Prostate gland (tissue), 2 donors: ENCODE data around the gene CPXM2.

Source experiments
- POLR2A ChIP-seq: fragments of 450-650 bp; IDR thresholded peaks from one replicate; pipeline ENCODE4 v1.6.1; 2016; ENCODE audit warnings: antibody characterized with exemption, mild to moderate bottlenecking
- TF ChIP-seq, protein P1 (sequence below), 4 experiments: fragments of 200-600 bp in 2 of 4; fragments of 450-650 bp in 2 of 4; sonication (generic) in 2 of 4; IDR thresholded peaks; 1 replicate in 3 of 4; 2 replicates in 1 of 4; pipeline ENCODE4 v1.5.1; 2016 to 2019; ENCODE audit warnings: antibody characterized with exemption in 4 of 4, mild to moderate bottlenecking in 2 of 4, moderate library complexity in 2 of 4

DNA sequence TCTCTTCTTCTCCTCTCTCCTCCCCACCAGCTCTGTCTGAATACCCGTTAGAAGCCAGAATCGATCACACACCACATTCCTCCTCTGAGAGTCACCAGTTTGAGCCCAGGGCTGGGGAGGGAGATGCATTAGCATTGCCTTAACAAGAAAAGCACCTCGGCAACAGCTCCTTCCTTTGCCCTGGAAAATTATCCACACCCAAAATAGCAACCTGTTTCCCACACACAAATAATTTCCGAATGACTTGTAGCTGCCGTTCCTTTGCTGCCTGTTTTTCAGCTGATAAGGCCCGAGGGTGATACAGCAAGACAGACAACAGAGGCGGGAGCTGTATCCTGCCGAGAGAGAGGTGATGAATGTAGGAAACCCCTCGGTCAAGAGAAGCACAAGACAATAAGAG is 91.3 kb downstream of the CPXM2 start:
- TF ChIP-seq, protein P1, sequence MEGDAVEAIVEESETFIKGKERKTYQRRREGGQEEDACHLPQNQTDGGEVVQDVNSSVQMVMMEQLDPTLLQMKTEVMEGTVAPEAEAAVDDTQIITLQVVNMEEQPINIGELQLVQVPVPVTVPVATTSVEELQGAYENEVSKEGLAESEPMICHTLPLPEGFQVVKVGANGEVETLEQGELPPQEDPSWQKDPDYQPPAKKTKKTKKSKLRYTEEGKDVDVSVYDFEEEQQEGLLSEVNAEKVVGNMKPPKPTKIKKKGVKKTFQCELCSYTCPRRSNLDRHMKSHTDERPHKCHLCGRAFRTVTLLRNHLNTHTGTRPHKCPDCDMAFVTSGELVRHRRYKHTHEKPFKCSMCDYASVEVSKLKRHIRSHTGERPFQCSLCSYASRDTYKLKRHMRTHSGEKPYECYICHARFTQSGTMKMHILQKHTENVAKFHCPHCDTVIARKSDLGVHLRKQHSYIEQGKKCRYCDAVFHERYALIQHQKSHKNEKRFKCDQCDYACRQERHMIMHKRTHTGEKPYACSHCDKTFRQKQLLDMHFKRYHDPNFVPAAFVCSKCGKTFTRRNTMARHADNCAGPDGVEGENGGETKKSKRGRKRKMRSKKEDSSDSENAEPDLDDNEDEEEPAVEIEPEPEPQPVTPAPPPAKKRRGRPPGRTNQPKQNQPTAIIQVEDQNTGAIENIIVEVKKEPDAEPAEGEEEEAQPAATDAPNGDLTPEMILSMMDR (IDR thresholded peaks at IDR 0.05), result no peak
- TF ChIP-seq POLR2A, result no peak
